Kidney capillary endothelial cell (primary cell): ENCODE data around the gene CNR2.
"Not testable (repeated sequence)": the region's sequence is repeated elsewhere in the genome, so short reads cannot be mapped to it uniquely, and the experiment has no call there.

ENCODE experiments used
- DNase-seq: peaks from one replicate; pipeline ENCODE4 v3.0.0-alpha.2; 2018; ENCODE audit warnings: low spot score

CNR2 gene

GRCh38 chr1:23916209-23917131, 3.3 kb upstream of the CNR2 start:
- peak; percentile 60 for DNase-seq

GRCh38 chr1:23915466-23915865, 2.3 kb upstream of the CNR2 start:
- DNase-seq, result no peak

GRCh38 chr1:23914921-23915320, 1.8 kb upstream of the CNR2 start:
- DNase-seq, result no peak

- DNase-seq, result no peak
These were observed 1.2 kb downstream of the CNR2 start for GRCh38 chr1:23911921-23912320.

GRCh38 chr1:23910553-23911246, 2.5 kb downstream of the CNR2 start:
- DNase-seq, result no peak

GRCh38 chr1:23910144-23910543, 3.0 kb downstream of the CNR2 start:
- no peak for DNase-seq

- DNase-seq, result no peak
These were observed 3.8 kb downstream of the CNR2 start for GRCh38 chr1:23909412-23909811.

GRCh38 chr1:23908453-23909341, 4.5 kb downstream of the CNR2 start:
- no peak for DNase-seq

- DNase-seq, result no peak
These were observed 6.4 kb downstream of the CNR2 start for GRCh38 chr1:23906731-23907130.

GRCh38 chr1:23905461-23906025, 7.6 kb downstream of the CNR2 start:
- no peak for DNase-seq

GRCh38 chr1:23904748-23905357, 8.3 kb downstream of the CNR2 start:
- DNase-seq, result no peak

- DNase-seq, result no peak
These were observed 9.4 kb downstream of the CNR2 start for GRCh38 chr1:23903754-23904153.

GRCh38 chr1:23902321-23903278, 10.6 kb downstream of the CNR2 start:
- DNase-seq, result no peak

- not testable (repeated sequence) for DNase-seq
These were observed 13.1 kb downstream of the CNR2 start for GRCh38 chr1:23900017-23900416.

GRCh38 chr1:23899070-23899469, 14.1 kb downstream of the CNR2 start:
- DNase-seq, result no peak

GRCh38 chr1:23897083-23897482, 16.1 kb downstream of the CNR2 start:
- no peak for DNase-seq

GRCh38 chr1:23896491-23896890, 16.7 kb downstream of the CNR2 start:
- no peak for DNase-seq

- no peak for DNase-seq
These were observed 17.2 kb downstream of the CNR2 start for GRCh38 chr1:23895993-23896392.

- no peak for DNase-seq
These were observed 18.1 kb downstream of the CNR2 start for GRCh38 chr1:23895082-23895481.

GRCh38 chr1:23889074-23889473, 24.1 kb downstream of the CNR2 start:
- DNase-seq, result no peak
